ENCODE data around the gene PSENEN.

PSENEN gene

DNA sequence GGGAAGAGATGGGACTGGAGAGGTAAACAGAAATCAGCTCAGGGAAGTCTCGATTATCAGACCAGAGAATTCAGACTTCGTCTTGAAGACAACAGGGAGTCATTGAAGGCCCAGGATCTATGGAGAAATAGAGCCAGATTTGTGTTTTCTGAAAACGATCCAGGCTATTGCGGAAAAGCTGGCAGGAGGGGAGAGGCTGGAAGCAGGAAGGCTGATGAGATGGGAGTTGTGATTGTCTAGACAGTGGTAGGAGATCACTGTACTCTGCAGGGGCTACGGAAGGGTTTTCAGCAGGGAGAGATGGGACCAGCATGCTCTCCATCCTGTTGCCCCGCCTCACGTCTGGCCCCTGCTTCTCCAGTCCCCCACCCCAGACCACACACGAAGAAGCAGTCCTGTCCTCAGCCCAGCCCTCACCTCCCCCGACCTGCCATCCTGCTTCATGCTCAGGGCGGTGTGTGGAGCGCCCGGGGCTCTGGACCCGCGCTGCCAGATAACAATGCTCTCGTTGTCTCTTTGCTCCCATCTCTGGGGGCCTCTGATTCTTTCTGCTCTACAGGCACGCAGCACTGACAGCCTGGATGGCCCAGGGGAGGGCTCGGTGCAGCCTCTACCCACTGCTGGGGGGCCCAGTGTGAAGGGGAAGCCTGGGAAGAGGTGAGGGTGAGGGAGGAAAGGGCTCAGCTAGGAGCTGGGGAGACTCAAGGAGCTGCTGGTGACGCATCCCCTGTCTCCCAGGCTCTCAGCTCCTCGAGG, 31.8 kb downstream of the PSENEN start:
- no peak for DNase-seq (ENCODE audit: low read depth, low spot score)
- H3K4me3 ChIP-seq (ENCODE audit: low read depth, low read length), result no peak overlapping the region
- in situ Hi-C loops (cut with HindIII; ENCODE audit: low sequenced_read_pairs), result no loop called here
- TF ChIP-seq, protein P1, sequence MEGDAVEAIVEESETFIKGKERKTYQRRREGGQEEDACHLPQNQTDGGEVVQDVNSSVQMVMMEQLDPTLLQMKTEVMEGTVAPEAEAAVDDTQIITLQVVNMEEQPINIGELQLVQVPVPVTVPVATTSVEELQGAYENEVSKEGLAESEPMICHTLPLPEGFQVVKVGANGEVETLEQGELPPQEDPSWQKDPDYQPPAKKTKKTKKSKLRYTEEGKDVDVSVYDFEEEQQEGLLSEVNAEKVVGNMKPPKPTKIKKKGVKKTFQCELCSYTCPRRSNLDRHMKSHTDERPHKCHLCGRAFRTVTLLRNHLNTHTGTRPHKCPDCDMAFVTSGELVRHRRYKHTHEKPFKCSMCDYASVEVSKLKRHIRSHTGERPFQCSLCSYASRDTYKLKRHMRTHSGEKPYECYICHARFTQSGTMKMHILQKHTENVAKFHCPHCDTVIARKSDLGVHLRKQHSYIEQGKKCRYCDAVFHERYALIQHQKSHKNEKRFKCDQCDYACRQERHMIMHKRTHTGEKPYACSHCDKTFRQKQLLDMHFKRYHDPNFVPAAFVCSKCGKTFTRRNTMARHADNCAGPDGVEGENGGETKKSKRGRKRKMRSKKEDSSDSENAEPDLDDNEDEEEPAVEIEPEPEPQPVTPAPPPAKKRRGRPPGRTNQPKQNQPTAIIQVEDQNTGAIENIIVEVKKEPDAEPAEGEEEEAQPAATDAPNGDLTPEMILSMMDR (IDR thresholded peaks at IDR 0.05; ENCODE audit: low read depth, low read length), result no peak

DNA sequence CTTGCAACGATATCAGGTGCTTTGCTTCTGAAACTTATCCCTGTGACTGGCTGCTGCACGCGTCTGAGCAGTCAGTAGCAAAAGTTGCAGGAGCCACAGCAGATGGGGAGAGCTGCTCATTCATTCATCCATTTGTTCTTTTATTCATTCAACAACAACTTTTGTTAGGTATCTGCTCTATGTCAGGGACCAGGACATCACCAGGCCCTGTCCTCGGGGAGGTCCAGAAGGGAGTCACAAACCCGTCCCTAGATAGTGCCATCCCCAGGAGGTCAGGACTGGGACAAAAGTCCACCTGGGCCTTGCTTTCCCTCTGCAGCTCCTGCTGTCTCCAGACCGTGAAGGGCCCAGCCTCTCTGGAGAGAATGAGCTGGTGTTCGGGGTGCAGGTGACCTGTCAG, 32.5 kb downstream of the PSENEN start:
- no peak for DNase-seq (ENCODE audit: low read depth, low spot score)
- in situ Hi-C loops (cut with HindIII; ENCODE audit: low sequenced_read_pairs), result no loop called here
- no peak overlapping the region for H3K4me3 ChIP-seq (ENCODE audit: low read depth, low read length)
- TF ChIP-seq, protein P1 (IDR thresholded peaks at IDR 0.05; ENCODE audit: low read depth, low read length), result no peak

DNA sequence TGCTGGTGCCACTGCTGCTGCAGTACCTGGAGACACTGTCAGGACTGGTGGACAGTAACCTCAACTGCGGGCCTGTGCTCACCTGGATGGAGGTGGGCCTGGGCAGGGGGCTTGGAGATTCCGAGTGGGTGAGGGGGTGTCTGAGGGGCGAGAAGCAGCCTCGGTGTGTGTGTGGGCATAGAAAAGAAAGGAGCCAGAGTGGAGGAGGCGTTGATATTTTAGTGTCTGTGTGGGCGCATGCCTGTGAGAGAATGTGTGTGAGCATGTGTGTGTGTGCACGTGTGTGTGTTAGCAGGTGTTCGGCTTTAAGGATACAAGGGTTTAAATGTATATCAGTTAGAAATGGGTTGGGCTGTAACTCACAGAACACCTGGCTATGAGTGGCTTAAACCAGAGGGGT, 33.6 kb downstream of the PSENEN start:
- TF ChIP-seq, protein P1 (IDR thresholded peaks at IDR 0.05; ENCODE audit: low read depth, low read length), result no peak
- DNase-seq (ENCODE audit: low read depth, low spot score), result no peak
- in situ Hi-C loops (cut with HindIII; ENCODE audit: low sequenced_read_pairs), result no loop called here

DNA sequence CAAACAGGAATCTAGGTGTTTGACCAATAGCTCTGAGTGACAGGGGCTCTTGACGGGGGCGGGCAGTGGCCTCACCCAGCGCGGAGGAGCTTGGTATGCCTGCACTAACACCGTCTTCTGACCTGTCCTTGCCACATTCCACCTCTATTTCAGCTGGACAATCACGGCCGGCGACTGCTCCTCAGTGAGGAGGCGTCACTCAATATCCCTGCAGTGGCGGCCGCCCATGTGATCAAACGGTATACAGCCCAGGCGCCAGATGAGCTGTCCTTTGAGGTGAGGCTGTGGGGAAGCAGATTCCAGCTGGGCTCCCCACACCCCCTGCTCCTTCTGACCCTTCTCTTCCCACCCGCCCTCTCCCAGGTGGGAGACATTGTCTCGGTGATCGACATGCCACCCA, 34.6 kb downstream of the PSENEN start:
- TF ChIP-seq, protein P1 (IDR thresholded peaks at IDR 0.05; ENCODE audit: low read depth, low read length), result no peak
- in situ Hi-C loops (cut with HindIII; ENCODE audit: low sequenced_read_pairs), result no loop called here

More for the DNA sequence above, 33.6 kb downstream of the PSENEN start:
- no peak overlapping the region for H3K4me3 ChIP-seq (ENCODE audit: low read depth, low read length)

DNA sequence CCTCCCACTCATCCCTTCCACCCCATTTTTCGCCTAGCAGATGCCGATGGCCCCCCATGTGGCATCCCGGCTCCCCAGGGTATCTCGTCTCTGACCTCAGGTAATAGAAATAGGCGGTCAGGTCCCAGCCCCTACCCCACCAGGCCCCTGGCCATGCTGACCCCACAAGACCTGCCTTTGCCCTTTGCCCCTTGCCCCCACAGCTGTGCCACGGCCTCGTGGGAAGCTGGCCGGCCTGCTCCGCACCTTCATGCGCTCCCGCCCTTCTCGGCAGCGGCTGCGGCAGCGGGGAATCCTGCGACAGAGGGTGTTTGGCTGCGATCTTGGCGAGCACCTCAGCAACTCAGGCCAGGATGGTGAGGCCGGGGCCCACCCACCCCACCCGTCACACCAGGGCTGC, 35.3 kb downstream of the PSENEN start:
- TF ChIP-seq, protein P1 (IDR thresholded peaks at IDR 0.05; ENCODE audit: low read depth, low read length), result no peak
- DNase-seq (ENCODE audit: low read depth, low spot score), result no peak
- no peak overlapping the region for H3K4me3 ChIP-seq (ENCODE audit: low read depth, low read length)
- in situ Hi-C loops (cut with HindIII; ENCODE audit: low sequenced_read_pairs), result no loop called here

More for the DNA sequence above, 34.6 kb downstream of the PSENEN start:
- H3K4me3 ChIP-seq (ENCODE audit: low read depth, low read length), result no peak overlapping the region
- DNase-seq (ENCODE audit: low read depth, low spot score), result no peak

DNA sequence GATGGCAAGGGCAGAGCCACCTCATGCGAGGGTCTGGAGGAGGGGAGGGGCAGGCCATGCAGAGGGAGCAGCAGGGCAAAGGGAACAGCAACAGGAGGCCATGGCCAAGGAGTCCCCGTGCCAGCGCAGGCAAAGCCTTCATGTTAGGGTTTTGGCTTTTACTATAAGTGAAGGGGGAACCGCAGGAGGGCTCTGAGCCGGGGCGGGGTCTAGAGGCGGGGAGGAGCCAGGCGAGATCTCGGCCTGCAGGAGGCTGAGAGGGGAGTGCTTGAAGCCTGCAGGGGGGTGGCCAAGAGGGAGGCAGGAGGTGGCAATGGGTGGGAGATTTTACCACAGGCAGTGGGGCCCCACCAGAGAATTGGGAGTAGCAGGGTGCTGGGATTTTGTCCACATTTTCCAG, 36.2 kb downstream of the PSENEN start:
- in situ Hi-C loops (cut with HindIII; ENCODE audit: low sequenced_read_pairs), result no loop called here
- TF ChIP-seq, protein P1 (IDR thresholded peaks at IDR 0.05; ENCODE audit: low read depth, low read length), result no peak
- no peak overlapping the region for H3K4me3 ChIP-seq (ENCODE audit: low read depth, low read length)
- DNase-seq (ENCODE audit: low read depth, low spot score), result no peak
